HG02885 (cell line): ENCODE results near the gene CAMTA1.

Source experiments
- ATAC-seq: cut with Tn5 transposase; IDR thresholded peaks from one replicate; pipeline ENCODE4 v1.9.1; 2021; ENCODE audit warnings: mild to moderate bottlenecking; ENCODE audit not compliant: unreplicated experiment, poor library complexity

Gene CAMTA1

GRCh38 chr1:7338439-7338838 lies 553.2 kb downstream of the CAMTA1 start:
- no peak for ATAC-seq

GRCh38 chr1:7339014-7339413 lies 553.8 kb downstream of the CAMTA1 start:
- ATAC-seq = no peak

DNA sequence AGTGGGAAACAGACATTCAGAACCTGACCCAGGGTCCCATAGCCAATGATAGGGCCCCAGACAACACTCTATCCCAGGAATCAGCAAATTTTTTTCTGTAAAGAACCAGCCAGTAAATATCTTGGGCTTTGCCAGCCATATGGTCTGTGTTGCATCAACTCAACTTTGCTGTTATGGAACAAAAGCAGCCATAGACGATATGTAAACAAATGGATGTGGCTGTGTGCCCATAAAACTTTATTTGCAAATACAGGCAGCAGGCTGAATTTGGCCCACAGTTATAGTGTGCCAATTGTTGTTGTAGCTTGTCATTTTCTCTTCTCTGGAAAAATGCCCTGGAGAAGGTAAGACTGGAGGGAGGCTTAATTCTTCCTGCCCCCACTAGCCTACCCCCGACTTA lies 554.7 kb downstream of the CAMTA1 start:
- ATAC-seq = no peak

DNA sequence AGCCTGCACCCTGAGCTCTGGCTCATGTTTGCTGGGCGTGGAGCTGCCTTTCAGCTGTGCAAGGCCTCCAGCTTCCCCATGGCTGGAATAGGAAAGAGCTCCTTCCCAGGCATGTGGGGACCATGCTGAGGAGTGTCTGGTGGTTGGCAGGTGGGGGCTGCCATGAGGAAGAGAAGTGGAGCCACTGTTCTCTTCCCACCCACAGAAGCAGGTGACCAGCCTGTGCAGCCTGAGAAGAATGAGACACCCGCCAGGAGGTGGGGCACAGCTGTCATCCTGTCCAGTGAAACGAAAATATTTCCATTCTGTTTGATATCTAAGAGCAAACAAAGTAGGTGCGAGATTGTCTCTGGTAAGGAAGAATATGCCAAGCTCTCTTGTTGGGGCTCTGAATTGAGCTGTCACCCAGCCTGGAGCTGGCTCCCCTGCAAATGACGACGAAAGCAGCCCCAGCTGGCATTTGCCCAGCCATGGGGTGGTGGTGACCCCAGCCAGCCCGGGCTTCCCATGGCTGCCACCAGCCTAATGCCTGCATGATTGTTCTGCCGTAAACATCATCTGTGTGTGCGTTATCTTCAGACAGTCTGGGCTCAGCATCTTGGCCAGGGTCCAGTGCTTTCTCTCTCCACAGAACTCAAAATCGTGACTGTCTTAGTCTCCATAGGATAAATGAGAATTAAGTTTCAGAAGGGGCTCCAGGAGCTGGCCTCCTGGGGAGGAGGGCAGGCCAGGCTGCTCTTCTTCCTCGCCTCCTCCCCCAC lies 556.1 kb downstream of the CAMTA1 start:
- ATAC-seq = no peak

- no peak for ATAC-seq
Measured at GRCh38 chr1:7343882-7344281, 558.6 kb downstream of the CAMTA1 start.

- ATAC-seq = no peak
Measured at GRCh38 chr1:7344299-7344698, 559.0 kb downstream of the CAMTA1 start.

GRCh38 chr1:7345516-7345915 lies 560.3 kb downstream of the CAMTA1 start:
- ATAC-seq = no peak

DNA sequence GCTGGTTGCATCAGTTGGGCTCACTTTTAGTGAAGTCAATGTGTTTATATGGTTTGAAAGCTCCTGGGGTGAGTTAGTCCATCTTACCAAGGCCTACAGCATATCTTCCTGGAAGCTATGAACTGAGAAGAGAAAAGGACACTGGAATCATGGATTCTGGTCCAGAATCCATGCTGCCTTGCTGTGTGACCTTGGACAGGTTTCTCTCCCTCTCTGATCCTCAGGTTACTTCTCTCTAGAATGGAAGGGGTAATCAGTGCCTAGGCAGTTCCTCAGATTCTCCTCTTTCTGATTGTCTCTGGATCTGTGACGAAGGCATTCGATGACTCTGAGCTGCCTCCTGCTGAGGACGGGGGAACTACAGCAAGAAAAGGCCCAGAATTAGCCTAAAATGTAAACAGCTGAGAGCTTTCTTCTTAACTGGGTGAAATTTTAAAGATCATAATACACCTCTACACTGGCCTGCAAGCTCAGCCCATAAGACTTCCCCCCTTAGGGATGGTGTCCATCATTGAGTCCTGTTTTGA lies 560.9 kb downstream of the CAMTA1 start:
- ATAC-seq = no peak

DNA sequence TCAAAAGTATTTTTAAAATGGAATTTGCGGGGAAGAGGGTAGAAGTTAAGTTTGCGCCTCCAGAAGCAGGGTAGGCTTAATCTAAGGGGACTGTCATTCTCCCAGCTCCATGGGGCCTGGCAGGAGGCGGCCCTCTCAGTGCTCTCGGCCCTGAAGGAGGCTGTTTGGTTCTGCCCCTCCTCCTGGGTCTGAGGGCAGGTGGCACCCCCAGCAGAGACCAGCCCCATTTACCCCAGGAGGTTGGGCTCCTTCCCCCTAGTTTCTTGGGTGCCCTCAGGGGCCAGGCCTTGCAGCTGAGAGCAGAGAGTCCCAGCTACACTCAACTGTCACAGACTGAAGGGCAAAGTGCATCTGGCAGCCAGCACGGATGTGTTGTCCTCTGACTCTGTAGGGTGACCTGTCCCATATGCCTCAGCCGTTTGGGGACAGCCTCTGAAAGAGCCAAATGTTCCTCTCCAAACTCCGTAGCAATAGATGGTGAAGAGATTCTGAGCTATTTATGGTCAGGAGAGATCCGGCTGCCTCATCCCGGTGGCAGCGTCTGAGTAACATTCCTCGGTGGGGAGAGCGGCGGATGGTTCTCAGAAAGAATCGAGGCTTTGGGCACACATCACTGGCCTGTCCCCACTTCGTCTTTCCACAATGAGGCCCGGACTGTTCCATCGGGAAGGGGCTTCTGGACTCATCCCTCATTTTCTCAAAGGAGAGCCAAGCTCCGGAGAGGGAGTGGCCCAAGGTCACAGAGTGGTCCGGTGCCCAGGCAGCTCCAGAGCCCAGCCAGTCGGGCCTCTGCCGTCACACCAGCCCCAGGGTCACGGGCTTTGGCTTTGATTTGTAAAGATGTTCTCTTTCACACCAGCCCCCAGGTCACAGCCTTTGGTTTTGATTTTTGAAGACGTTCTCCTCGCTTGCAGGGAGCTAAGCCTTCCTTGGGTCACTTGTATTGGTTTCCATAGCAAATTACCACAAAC lies 561.6 kb downstream of the CAMTA1 start:
- no peak for ATAC-seq

- ATAC-seq = no peak
Measured at GRCh38 chr1:7348073-7348472, 562.8 kb downstream of the CAMTA1 start.

- ATAC-seq = no peak
Measured at GRCh38 chr1:7348580-7348979, 563.3 kb downstream of the CAMTA1 start.

- ATAC-seq = no peak
Measured at GRCh38 chr1:7350804-7351203, 565.5 kb downstream of the CAMTA1 start.

GRCh38 chr1:7351649-7352048 lies 566.4 kb downstream of the CAMTA1 start:
- no peak for ATAC-seq

GRCh38 chr1:7352364-7352763 lies 567.1 kb downstream of the CAMTA1 start:
- no peak for ATAC-seq

DNA sequence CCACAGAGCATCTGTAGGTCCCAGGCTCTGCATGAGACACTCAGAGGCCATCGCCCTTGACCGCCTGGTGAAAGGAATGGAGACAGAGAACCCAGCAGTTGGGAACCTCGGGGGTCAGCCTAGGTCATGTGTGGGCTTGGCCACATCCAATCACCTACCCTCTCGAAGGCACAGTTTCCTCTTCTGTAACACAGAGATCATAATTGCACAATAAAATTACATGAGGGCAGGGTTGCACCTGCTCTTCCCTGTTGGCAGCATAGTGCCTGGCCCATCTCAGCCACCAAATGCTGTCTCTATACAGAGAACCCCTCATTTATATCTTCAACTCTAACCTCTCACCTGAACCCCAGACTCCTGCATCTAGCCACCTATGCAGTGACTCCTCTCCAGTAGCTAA lies 567.7 kb downstream of the CAMTA1 start:
- ATAC-seq = no peak

DNA sequence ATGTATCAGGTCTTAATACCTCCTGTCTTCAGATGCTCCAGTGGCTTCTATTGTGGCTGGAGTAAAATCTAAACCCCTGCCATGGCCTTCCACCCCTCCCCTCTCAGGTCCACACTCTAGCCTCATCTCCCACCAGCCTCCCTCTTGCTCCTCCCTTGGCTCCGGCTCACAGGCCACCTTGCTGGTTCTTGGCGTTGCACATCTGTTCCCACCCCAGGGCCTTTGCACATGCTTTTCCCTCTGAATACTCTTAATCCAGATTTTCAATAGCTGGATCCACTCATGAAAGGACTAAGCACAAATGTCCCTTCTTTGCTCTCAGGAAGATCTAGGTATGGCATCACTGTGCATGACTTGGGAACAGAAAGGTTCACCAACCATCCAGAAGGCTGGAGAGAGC lies 570.4 kb downstream of the CAMTA1 start:
- ATAC-seq = no peak

GRCh38 chr1:7356079-7356478 lies 570.8 kb downstream of the CAMTA1 start:
- no peak for ATAC-seq

GRCh38 chr1:7358425-7358824 lies 573.2 kb downstream of the CAMTA1 start:
- no peak for ATAC-seq

GRCh38 chr1:7360526-7360925 lies 575.3 kb downstream of the CAMTA1 start:
- no peak for ATAC-seq

GRCh38 chr1:7362947-7363346 lies 577.7 kb downstream of the CAMTA1 start:
- no peak for ATAC-seq

DNA sequence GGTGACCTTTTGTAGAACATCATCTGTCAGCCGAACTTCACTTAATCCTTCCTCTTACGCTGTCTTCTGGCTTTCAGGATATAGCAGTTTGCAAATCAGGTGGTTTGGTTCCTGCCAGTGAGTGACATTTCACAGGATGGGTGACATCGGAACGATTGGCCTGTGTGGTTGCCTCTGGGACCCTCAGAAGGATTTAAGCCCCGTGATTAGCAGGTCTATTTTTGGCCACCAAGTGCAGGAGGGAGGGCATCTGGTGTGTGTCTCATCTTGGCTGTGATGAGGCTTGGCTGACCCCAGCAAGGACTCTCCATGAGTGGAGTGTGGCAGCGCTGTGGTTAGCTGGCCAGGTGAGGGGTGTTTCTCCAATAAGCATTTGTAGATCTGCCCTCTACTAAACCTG lies 578.2 kb downstream of the CAMTA1 start:
- ATAC-seq = no peak
